GM20431 (cell line): ENCODE data around the gene ASPDH.

Experiments used
- in situ Hi-C: fragments of 300-500 bp; cut with MseI, MboI; formaldehyde crosslinking; loops from one replicate; pipeline ENCODE4 v1.15.0; 2020; ENCODE audit warnings: low sequenced_read_pairs; ENCODE audit not compliant: unreplicated experiment

ASPDH gene

GRCh38 chr19:50516964-50517703 is 3.4 kb upstream of the ASPDH start:
- in situ Hi-C loops, result no loop called here

DNA sequence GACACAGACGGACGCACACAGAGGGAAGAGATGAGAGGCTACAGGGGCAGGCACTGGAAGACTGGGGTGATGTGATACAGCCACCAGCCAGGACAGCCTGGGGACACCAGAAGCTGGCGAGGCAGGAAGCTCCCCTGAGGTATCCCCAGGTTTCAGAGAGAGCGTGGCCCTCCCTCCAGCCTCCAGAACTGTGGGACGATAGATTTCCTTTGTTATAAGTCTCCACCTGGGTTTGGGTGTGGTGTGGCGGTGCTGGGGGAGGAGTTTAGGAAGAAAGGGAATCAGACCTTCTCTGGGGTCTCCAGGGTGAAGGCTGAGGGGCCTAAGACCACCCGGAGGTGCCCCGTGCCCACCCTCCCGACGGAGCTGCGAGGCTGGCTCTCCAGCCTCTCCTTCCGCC is 2.7 kb upstream of the ASPDH start:
- in situ Hi-C loops, result no loop called here

DNA sequence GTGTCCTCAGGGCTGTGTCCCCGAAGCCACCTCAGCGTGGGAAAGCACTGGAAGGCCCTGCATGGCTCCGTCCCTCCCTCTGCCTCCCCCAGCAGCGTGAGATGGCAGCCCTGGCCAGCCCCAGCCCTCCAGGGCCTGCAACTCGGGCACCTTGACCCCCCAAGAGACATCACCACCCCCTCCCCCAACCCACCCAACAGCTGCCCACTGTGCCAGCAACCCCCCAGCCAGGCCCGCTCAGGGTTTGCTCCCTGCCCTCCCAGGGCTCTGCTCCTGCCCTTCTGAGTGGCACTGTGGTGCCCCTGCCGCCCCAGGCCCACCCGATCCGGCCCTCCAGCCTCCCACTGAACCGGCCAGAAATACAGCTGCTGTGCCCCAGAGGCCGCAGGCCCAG is 1.5 kb upstream of the ASPDH start:
- in situ Hi-C loops, result no loop called here

DNA sequence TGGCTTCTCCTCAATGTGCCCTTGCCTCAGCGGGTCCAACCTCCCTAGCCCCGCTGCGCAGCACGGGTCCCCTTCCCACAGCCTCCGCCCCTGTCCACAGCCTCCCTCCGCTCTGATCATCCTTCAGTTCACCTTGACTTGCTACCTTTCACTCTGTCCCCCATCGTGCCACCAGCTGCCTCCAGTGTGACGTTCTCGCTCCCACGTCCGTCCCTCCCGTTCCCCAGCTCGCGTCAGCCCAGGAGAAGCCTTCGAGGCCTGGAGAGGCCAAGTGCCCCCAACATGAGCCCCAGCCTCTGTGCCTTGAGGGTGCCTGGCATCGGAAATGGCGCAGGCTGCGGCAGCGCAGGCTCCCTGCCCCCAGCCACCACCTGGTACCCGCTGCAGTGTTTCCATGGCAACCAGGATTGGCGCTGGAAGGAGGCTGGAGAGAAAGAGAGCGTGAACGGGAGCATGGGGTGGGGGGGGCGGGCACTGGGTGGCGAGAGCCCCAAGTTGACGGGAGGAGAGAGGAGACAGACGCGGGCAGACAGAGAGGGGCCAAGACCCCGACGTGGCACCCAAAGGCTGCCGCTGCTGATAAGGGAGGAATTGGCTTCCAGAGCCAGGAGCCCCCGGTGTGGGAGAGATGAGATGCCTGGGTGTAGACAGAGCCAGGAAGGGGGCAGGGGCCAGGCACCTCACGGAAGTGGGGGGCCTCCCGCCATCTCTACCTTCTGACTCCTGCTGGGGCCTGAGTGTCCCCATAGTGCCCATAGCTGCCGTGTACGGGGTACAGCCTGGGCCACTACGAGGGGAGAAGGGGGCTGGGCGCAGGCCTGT is 844 bp upstream of the ASPDH start:
- in situ Hi-C loops, result no loop called here

- in situ Hi-C loops, result no loop called here
Measured at GRCh38 chr19:50512999-50513745, 541 bp downstream of the ASPDH start.

- in situ Hi-C loops, result no loop called here
Measured at GRCh38 chr19:50512112-50512998, 1.4 kb downstream of the ASPDH start.

DNA sequence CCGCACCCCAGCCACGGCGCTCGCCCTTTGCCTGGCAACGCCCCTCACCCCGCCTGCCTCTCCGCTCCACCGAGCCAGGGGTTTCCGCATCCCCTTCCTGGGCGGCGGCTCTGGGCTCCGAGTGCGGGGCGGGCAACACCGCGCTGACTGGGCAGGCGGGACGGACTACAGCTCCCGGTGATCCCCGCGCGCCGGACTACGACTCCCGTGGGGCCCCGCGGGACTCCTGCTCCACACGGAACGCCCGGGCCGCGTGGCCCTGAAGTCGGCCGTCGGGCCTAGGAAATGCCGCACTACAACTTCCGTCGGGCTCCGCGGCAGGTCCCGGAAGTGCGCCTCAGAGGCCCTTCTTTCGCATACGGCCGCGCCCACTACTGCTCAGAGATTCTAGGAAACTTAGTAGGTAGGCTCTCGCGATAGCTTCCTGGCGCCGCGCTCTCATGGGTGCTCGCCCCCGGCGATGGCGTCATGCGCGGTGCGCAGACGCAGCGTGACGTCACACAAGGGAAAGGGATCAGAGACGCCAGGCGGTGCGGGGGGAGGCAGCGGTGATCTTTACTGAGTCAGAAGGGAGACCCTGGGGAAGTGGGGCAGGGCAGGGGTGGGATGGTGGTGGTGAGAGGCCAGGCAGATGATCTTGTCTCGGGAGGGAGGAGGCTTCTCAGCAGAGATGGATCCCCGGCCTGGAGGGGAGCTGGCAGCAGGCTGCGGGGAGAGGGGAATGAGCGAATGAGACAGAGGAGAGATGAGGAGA is 2.5 kb downstream of the ASPDH start, which contains the start of gene JOSD2:
Gene JOSD2, minus strand, starts transcription at position 123 of the 754 bp plus-strand sequence. CDS start 760 bp downstream, outside the sequence.
- in situ Hi-C loops, result no loop called here

DNA sequence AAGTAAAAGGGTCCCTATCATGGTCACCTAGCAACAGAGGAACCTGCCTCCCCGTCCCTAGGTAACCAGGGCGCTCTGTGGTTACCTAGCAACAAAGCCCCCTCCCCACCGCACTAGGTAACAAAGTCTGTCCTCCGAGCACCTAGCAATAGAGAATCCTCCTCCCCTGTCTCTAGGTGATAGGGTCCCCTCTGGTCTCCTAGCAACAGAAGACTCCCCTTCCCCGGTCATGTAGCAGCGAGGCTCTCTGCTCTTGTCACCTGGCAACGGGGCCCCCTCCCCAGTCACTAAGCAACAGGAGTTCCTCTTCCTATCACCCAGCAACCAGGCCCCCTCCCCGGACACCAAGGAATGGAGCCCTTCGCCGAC is 3.0 kb downstream of the ASPDH start:
- in situ Hi-C loops, result no loop called here

DNA sequence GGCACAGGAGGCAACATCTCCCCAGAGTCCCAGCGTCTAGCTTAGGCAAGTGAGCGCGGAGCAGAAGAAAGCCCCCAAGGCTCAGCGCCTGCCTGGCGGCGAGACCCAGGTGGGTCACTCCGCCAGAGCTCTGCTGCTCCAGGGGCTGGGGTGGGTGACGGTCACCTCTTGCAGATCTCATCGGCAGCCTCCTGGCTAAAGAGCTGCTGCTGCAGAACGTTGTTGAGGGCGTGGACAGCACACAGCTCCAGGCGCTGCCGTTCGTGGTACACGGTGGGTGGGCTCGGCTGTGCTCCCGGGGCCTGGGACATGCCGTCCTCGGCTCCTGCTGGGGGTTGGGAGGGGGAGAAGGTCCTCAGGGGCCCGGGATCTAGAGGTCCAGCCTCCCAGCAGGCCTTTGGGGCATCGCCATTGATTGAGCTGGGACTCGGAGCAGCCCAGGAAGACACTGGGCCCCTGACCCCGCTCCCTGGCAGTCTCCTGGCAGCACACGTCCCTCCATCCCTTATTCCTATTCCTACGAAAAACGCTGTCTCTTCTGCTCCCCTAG is 3.5 kb downstream of the ASPDH start:
- in situ Hi-C loops, result no loop called here

DNA sequence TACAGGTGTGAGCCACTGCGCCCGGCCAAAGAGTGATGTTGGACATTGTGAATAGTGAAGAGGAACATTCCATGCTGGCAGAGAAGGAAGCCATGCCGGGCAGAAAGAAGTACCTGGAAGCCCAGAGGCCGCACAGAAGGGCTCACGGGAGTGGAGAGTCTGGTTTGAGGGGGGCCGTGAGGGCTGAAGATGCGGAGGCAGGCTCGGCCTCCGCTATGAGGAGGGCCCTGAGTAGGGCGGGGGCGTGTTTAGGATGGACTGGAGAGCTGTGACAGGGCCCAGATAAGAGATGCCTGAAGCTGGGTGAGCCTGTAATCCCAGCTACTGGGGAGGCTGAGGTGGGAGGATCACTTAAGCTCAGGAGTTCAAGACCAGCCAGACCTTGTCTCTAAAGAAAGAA is 4.3 kb downstream of the ASPDH start:
- in situ Hi-C loops, result no loop called here

GRCh38 chr19:50508843-50509190 is 4.9 kb downstream of the ASPDH start:
- in situ Hi-C loops, result no loop called here

DNA sequence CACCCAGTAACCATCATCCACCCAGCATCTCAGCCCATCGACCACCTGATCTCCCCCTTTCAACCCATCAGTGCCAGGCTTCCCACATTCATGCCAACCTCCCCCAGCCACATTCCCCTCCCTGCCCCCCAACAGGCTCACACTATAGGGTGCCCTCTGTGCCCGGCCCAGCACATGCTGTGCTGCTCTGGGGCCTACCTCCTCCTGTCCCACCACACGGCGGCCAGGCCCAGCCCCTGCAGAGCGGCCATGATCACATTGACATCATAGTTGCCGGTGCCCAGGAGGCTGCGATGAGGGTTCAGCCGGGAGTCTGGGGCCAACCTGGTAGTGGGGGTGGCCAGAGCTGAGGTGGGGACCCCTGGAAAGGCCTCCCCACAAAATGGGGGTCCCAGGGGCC is 6.3 kb downstream of the ASPDH start:
- in situ Hi-C loops, result no loop called here

- in situ Hi-C loops, result no loop called here
Measured at GRCh38 chr19:50506700-50507099, 7.0 kb downstream of the ASPDH start.

DNA sequence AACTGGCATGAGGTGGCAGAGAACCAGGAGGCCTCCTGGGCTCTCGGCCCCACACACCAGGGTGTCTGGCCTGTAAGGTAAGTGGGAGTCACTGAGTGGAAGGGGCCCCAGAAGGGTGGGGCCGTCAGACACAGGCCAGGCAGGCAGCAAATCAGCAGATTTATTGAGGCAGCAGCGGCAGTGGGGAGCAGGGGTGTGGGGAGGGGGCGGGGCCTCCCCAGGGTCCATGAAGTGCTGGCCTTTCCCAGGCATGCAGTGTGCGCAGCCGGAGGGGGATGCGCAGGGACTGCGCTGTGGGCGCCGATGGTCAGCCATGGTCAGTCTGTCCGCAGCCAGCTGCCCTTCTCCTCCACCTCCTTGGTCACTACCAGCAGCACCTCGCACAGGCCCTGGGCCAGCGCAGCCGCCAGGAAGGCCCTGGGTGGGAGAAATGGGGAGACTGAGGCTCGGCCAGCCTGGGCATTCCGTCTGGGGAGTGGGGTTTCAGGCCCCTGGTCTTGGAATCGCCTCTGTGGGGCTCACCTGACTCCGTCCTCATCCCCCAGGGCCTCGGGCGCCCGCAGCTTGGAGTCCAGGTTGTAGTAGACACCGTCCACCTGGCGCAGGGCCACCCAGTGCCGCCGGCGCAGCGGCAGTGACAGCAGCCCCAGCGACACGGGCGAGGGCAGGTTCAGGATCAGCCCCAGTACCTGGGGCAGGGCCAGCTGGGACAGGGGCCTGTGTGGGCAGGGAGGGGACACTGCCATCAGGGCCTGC is 7.7 kb downstream of the ASPDH start:
- in situ Hi-C loops, result no loop called here

GRCh38 chr19:50501568-50502475 is 11.9 kb downstream of the ASPDH start:
- in situ Hi-C loops, result no loop called here

- in situ Hi-C loops, result no loop called here
Measured at GRCh38 chr19:50501186-50501567, 12.5 kb downstream of the ASPDH start.

- in situ Hi-C loops, result no loop called here
Measured at GRCh38 chr19:50500753-50501151, 13.0 kb downstream of the ASPDH start.
